ENCODE data around the gene MAPK8IP3.

The MAPK8IP3 gene

DNA sequence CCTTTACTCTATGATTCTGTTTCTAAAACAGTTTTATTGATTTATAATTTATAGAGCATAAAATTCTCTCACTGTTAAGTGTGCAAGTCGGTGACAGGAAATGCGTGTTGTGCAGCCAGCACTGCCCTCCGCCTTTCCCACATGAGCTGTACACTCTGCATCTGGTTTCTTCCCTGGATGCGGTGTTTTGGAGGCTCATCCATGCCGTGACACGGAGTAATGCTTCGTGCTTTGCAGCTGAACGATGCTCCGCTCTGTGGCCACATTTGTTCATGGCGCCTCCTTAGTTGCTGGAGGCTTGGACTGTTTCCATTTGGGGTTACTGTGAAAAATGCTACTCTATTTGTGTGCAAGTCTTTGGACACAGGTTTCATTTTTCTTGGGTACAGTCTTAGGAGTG, 94.7 kb downstream of the MAPK8IP3 start:
- TF ChIP-seq, protein P1, sequence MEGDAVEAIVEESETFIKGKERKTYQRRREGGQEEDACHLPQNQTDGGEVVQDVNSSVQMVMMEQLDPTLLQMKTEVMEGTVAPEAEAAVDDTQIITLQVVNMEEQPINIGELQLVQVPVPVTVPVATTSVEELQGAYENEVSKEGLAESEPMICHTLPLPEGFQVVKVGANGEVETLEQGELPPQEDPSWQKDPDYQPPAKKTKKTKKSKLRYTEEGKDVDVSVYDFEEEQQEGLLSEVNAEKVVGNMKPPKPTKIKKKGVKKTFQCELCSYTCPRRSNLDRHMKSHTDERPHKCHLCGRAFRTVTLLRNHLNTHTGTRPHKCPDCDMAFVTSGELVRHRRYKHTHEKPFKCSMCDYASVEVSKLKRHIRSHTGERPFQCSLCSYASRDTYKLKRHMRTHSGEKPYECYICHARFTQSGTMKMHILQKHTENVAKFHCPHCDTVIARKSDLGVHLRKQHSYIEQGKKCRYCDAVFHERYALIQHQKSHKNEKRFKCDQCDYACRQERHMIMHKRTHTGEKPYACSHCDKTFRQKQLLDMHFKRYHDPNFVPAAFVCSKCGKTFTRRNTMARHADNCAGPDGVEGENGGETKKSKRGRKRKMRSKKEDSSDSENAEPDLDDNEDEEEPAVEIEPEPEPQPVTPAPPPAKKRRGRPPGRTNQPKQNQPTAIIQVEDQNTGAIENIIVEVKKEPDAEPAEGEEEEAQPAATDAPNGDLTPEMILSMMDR (IDR thresholded peaks at IDR 0.05; ENCODE audit: low read depth, low read length), result no peak

DNA sequence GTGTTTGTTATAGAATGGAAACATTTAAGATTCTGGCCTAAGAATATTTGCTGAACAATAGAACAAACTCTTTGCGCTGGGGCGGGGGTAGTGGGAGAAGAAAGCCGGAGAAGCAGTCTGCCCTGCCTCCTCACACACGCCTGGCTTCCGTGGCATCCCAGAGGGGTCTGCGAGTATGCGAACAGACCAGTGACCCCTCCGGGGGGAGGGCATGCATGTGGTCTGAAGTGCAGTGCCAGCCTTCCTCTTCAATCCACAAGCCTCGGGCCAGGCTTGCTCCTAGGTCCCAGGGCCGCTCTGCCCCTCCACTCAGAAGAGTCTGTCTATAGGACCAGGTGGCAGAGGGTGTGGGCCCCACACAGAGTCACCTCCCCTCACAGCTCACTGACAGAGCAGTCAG, 101.6 kb downstream of the MAPK8IP3 start:
- TF ChIP-seq, protein P1 (IDR thresholded peaks at IDR 0.05; ENCODE audit: low read depth, low read length), result no peak
- DNase-seq (ENCODE audit: extremely low read depth, low read depth), result no peak

More for the DNA sequence above, 94.7 kb downstream of the MAPK8IP3 start:
- DNase-seq (ENCODE audit: extremely low read depth, low read depth), result no peak

DNA sequence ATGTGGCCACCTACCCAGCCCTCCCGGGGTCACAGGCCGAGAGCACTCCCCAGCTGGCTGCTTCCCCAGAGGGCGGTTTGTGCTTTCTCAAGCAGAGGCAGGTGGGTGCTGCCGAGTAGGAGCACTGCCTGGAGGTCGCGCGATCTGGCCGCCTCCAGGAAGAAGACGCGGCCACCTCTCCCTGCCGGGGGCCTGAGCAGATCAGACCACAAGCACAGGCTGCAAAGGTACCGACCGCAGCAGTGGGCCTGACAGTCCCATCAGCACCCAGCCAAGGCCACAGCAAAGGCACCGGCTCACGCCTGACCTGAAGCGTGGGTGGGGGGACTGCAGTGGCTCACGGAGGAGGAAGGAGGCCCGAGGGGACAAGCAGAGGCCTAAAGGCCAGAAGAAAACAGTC, 102.7 kb downstream of the MAPK8IP3 start:
- no peak for DNase-seq (ENCODE audit: extremely low read depth, low read depth)
- TF ChIP-seq, protein P1 (IDR thresholded peaks at IDR 0.05; ENCODE audit: low read depth, low read length), result no peak

DNA sequence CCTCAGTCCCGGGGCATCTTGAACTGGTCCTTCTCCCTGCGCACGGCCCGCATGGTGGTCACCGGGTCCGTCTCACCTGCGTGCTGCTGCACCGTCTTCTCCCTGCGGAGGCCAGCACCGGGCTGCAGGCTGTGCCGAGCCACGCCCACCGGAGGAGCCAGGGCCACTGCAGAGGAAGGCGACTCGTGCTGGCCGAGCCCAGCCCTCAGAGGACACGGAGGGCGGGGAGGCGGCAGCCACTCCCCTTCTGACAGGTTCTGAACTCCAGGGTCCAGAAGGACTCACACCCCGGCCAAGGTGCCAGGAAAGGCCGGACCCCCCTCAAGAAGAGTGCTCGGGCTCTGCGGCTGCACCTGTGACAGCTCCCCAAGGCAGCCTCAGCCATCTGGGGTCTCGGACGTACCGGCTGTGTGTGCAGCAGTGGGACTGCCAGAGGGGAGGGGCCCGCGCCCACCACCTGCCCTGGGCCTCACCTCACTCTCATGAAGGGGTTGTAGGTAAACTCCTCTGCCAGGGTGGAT, 103.3 kb downstream of the MAPK8IP3 start:
- TF ChIP-seq, protein P1 (IDR thresholded peaks at IDR 0.05; ENCODE audit: low read depth, low read length), result no peak
- DNase-seq (ENCODE audit: extremely low read depth, low read depth), result no peak

DNA sequence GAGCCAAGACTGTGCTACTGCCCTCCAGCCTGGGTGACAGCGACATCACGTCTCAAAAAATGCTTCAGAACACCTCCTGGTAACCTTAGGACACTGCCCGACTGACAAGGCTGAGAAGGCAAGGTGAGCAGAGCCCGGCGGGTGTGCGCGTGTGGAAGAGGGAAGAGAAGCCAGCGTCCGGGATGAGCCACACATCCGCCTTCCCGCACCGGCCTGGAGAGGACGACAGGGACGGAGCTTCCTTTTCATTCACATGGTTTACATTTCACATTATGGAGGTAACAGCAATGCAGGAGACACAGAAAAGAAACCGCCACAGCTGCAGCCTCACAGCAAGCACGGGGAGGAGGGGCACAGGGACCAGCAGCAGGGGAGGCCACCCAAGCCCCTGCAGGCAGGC, 104.1 kb downstream of the MAPK8IP3 start:
- TF ChIP-seq, protein P1 (IDR thresholded peaks at IDR 0.05; ENCODE audit: low read depth, low read length), result no peak
- no peak for DNase-seq (ENCODE audit: extremely low read depth, low read depth)

DNA sequence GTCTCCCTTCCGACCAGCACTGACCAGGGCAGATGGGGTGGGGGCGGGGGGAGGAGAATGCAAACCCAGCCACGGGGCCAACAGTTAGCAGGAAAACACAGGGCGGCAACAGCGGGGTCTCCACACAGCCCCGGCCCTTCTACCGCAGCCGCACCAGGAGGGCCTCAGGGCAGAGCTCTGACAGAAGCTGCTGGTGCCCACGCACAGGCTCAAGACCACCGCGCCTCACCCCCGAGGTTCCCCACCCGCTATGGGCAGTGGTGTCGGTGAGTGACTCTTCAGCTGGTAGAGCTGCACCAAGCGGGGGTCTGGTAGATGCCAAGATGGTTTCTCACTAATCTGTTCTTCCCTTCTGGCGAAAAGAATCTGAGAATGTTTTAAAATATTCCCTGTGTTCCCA, 104.5 kb downstream of the MAPK8IP3 start:
- TF ChIP-seq, protein P1 (IDR thresholded peaks at IDR 0.05; ENCODE audit: low read depth, low read length), result no peak
- DNase-seq (ENCODE audit: extremely low read depth, low read depth), result no peak

DNA sequence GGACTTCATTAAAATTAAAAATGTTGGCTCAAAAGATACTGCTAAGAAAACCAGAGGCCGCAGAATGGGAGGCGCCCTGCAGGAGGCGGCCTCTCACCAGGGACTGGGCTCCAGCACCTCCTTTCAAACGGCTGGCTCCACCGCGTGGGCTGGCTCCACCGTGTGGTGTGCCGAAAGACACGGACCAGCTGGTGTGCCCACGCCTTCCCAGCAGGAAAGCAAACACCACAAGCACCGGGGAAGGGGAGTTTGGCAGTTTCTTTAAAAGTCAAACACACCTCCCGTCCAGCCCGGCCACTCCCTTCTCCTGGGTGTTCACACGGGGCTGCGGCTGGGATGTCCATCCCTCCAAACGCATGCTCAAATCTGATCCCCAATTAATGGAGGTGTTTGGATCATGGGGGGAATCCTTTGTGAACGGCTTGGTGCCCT, 106.8 kb downstream of the MAPK8IP3 start:
- TF ChIP-seq, protein P1 (IDR thresholded peaks at IDR 0.05; ENCODE audit: low read depth, low read length), result peak; percentile 55
- peak; percentile 27 for DNase-seq (ENCODE audit: extremely low read depth, low read depth)

All from AG09319 (cell line).